Central memory CD4-positive, alpha-beta T cell (primary cell): ENCODE measurements around the gene HEXB.

Experiments used
- DNase-seq: peaks from one replicate; pipeline ENCODE4 v3.0.0; 2022
- total RNA-seq, 3 experiments: gene quantifications; one replicate each; lab custom pipeline; 2026; lab: John Stamatoyannopoulos, UW

The HEXB gene
- 31.6 to 61.4 (median 43.1) reads per million in 3 experiments for total RNA-seq

DNA sequence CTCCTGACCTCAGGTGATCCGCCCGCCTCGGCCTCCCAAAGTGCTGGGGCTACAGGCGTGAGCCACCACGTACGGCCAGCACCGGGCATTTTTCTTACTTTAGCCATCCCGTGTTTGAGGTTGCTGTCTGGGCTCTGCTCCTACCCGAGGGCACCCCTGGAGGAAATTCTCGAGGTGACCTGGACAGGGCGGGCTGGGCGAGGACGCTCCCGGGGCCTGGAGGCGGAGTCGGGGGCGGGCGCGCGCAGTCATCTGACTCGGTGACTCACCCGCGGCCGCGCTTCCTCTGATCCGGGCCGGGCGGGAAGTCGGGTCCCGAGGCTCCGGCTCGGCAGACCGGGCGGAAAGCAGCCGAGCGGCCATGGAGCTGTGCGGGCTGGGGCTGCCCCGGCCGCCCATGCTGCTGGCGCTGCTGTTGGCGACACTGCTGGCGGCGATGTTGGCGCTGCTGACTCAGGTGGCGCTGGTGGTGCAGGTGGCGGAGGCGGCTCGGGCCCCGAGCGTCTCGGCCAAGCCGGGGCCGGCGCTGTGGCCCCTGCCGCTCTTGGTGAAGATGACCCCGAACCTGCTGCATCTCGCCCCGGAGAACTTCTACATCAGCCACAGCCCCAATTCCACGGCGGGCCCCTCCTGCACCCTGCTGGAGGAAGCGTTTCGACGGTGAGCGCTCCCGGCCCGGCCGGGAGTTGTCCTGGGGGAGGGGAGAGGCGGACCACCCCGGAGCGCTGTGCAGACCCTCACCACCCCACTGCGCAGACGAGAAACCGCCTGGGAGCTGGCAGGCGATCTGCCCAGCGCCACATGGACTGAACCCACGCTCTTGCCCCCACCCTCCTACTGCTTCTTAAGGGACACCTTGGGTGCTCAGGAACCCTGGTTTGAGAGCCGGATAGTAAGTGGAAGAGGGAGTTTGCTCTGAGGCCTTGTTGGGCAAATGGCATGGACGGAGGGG is at the start of gene HEXB:
TSS of gene HEXB (plus strand) at position 334 of the 952 bp plus-strand sequence. CDS start at position 362, 28 bp downstream.
- DNase-seq: peak; percentile 75

DNA sequence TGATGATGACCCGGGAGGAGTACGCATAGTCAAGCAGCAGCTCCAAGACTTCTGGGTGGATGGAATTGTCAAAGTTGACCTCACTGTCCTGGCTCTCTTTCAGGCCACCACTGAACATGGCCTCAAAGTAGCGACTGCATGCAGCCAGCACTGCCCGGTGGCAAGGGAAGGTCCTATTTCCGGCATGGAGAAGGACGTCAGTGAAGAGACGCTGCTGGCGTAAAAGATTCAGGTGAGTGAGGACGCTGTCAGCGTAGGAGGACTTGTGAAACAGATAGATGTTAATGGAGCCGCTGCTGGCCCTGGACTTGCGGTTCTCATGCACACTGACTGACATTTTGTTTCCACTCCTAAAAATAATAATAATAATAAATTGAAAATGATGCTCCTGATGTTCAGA is 48.9 kb upstream of the HEXB start:
- DNase-seq: no peak

DNA sequence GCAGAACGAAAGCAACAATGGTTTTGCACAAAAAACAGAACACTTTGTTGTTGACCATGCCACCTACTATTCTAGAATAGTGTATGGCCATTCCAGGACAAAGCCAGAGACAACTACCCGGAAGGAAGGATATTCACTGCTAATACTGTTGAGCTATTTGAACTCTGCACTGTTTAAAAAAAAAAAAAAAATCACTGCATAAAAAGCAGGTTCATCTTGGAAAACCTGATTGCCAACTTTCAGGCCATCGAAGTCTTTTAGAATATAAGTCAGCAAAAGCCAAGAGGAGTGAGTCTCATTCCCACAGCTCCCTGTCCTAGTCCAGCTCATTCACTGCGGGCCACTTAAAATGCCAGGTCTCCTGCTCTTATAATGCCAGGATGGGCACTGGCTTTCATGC is 48.5 kb upstream of the HEXB start:
- DNase-seq: no peak

DNA sequence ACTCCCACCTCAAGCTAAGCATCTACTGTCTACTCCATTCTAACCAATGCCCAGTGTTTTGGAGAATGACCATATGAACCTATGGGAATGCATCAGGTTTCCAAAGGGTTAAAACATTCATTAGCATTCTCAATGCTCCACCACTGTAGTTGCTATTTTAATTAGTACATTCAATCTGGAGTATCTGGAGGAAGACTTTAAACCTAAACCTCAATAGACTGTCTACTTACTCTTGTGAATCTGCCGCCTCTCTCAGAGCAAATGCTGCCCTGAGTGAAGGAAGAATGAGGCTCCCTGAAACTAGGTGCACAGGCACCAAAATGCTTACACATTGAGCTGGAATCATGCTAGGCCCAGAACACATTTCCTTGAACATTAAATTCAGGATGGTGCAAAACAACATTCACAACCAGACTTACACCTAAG is 46.5 kb upstream of the HEXB start:
- DNase-seq: no peak

DNA sequence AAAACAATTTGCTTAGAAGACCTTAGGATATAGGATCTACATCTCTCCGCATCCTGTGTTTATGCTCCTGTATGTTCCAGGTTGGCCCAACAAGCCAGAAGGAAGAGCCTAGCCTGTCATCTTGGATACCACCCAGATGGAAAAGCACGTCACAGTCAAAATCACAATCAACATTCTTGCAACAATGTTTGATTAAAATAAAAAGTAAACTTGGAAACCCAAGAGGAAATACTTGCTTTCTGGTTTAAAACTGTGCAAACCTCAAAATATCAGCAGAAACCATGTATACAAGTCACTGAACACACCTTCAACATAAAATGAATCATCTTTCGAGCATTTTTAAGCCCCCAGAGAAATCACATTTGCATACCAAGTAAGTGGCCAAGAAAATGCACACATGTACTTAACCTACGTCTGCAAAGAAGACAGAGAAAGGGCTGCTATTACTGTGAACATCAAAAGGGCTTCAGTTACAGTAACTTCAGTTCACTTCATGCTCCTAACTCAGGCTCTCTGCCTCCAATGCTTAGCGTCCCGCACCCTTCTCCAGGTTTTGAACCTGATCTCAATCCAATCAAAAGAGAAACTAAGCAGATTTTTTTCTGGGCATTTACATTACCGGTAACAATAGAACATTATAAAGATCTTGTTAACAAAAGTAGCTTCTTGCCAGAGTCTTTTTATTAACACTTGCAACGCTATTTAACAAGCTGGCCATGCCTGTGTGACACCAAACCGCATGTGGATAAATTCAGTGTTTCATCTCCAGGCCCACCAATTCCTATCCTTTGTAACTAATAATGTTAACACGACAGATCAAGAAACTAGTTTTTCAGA is 45.8 kb upstream of the HEXB start:
- no peak for DNase-seq

DNA sequence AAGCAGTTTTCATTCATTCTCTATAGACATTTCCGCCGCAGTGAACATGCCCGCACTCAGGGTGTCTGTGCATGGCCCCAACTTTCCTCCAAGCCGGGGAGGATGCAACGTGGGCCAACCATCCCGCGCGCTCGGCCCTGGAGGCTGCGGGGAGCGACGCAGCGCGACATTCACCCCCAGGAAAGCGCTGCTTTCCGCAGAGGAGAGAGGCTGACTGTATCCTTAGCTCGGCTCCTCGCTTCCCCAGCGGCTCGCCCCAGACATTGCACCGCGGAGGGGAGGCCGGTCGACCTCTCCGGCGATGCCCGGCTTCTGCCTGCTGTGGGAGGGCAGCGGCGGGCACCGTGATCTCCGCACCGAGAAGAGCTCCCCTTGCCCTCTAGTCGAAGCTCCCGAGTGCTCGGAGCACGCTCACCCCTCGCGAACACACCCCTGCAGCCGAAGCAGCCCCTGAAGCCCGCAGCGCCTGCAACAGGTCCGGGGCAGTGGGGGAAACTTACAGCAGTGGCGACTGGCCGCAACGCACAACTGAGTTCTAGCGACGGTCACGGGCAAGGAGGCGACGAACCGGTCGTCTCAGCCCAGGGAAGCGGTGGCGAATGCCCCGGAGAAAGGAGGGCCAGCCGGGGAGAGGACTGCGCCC is 45.1 kb upstream of the HEXB start:
- DNase-seq: peak; percentile 12

DNA sequence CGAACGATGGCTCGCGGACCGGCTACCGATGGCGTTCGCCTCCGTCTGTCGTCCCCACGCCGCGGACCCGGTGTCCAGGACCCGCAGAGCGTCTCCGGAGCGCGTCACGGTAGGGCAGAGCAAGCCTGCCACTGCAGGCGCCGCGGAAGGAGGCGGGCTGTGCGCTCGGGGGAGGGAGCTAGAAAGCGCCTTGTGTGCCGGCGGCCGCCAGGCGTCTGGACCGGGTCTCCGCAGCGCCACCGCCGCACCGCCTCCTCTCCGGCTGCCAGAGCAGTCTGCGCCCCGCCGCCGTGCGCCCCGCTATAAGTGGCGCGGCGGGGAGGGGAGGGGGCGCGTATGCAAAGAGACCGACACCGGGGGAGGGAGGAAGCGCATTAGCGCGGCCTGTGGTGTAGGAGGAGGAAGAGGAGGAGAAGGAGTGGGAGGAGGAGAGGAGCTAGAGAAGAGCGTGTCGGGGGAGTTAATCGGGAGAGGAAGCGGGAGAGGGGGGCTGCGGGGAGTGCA is 44.5 kb upstream of the HEXB start, which contains the start of gene ENC1:
TSS of gene ENC1 (minus strand) at position 279 of the 504 bp plus-strand sequence. CDS start 4,243 bp downstream, outside the sequence.
- peak; percentile 64 for DNase-seq

DNA sequence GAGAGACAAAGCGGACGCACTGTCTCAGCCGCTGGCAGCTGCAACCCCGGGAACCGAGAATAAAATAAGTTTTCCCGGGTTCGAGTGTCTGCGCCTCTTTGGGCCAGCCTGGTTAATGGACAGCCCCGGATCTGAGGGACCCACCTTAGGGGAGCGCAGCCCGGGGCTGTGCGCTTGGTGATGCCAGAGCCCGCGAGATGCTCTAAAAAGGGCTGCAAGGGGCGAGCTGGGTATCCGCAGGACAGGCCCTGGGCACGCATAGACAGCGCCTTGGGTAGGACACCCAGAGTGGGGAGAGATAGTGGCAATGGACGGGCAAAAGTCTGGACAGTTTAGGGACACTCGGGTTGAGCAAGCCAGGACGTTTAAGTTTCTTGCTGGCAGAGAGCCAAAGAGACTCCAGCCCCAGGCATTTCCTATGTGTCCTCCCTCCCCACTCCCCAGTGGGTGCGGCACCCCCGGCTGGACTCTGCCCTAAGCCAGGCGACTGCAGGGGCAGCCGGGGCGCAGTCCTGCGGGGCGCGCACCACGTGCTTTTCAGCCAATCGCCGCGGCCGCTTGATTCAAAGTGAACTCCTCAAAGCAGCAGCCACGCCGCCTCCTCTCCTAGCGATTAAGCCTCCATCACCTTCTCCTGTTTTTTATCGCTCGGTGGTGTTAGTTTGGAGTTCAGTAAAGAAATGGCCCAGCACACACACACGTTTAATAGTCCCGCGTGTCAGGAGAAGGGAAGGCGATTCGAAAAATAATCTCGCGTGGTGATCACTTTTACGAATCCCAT is 43.9 kb upstream of the HEXB start:
- no peak for DNase-seq

DNA sequence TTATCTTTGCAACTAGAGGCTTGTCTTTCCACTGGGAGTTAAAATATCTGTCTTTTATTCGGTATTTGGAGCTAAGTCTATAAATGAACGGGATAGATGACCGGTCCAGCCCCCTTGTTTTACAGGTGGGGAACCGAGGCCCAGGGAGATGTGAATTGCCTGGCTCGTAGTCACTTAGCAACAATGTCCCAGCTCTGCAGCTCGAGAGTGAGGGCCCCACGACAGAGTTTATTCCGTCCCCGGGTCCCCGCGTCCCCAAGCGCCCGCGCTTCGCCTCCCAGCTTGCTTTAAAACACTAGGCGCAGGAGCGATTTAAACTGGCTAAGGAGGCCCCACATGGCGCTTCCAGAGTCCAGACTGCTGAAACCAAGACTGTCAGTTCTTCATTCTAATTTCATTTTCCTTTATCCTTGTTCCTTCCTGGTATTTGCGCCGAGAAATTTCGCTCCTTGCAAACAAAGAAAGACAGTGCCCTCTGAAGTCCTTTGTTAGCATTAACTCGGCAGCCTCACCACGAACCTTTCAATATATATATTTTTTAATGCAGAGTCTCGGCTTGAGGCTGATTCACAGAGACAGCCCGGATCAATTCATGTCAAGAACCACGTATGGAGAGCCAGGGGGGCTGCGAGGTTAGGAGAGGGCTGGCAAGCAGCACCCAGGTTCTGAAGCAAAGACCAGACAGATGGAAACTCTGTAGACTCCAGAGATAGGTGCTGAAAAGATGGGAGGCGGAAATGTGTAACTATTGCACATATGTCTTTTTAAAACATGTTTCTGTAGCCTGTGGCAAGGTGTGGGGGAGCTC is 43.1 kb upstream of the HEXB start:
- no peak for DNase-seq

DNA sequence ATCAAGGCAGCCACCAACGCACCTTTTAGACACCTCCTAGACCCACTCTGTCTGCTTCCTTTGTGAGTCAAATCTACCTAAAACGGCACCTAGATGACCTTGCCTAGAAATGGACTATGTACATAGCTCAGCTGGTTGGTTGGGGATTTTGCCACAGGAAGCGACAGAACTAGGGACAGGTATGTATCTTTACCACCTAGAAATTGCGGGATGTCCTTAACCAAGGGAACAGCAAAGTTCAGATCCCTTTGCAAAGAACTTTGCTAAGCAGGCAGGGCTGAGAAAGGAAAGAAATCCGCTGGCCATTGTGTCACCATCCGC is 42.5 kb upstream of the HEXB start:
- DNase-seq: no peak

DNA sequence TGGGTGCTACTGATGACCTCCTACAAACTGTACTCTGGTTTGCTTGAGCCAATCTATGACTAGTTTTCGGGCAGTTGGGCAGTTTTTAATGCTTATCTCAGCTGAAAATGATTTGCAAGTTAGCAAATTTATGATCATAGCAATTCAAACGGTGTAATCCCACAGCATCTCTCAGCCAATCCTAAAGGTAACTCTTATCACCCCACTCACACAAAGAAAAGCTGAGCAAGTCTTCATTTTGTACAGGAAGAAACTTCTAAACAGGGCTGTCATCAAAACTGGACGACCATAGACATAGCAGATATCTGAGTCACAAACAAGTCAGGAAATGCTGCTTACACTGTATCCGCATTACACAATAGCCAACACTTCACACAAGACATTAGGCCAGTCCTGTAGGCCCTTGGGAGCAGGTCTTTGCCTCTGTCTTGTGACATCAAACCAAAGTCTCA is 41.9 kb upstream of the HEXB start:
- no peak for DNase-seq

DNA sequence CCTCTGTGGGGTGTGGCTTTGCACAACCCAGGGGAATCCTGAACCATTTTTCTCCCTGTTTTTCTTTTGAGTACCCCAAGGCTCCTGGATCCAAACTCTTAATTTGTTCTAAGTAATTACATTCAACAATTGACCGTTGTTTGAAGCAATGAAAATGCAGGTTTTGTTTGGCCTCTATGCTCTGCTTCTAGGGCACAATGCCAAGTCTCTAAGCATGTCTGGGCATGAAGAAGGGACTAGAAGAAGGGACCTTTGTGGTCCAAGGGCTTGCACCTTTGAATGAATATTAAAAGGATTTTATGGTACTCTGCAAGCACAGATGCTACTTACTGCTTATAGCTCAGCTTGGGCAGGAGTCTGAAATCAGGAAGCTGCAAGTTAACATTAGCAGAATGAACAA is 37.9 kb upstream of the HEXB start:
- no peak for DNase-seq

DNA sequence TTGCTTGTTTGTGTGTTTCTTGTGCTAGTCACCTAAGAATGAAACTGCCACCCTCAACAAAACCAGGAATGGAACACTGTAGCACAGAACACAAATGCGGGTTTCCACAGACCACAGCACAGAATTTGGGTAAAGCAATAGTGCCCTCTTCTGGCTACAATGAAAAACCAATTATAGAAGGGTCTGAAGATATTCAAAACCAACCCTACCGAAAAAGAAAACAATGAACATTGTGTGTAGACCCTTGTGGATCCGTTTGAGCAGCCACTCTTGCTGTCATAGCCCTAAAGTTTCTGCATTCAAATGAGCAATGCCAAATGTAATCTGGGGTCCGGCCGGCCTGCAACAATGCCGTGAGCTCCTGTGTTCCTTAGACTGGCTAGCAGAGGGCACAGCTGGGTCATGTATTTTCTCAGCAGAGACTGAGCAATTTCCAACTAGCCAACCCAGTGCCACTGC is 36.2 kb upstream of the HEXB start:
- DNase-seq: peak; percentile 53

DNA sequence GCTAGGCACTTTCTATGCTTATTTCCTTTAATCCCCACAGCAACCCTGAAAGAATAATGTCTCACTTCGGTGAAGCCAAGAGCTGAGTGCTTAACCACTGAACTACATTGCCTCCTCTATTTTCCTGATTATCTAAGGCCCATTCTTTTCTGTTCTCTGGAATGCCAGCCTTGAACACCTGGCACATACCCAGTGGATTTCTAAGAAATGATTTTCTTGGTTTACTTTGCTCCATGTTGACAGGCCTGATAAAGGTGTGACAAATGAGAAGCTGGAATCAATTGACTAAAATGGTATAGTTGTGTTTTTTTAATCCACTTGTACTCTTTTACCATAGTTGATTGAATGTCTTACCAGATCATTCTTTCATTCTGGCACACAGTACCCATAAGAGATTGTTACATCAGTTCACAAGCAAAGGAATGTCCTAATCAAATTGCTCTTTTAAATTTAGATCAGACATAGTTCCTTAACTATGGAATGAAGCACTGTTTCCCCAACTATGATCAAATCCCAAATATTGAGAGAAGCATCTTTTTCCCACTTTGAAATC is 35.5 kb upstream of the HEXB start:
- DNase-seq: no peak

DNA sequence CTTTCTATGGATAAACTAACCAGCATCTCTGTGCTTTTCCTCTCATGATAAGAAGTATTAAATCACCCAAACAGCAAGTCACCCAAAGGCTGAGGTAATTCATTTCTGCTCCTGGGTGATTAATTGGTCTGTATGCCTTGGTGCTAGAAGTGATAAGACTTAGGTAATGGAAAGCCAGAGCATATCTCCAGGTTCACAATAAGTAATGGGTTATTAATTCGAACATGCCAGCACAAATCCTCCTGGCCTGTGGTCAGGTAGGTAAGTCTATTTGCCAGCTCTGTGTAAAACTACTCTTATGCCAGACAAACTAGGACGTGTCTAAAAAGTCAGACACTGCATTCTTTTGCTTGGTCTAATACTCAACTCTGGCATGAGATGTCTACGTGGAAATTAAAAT is 33.3 kb upstream of the HEXB start:
- DNase-seq: no peak

DNA sequence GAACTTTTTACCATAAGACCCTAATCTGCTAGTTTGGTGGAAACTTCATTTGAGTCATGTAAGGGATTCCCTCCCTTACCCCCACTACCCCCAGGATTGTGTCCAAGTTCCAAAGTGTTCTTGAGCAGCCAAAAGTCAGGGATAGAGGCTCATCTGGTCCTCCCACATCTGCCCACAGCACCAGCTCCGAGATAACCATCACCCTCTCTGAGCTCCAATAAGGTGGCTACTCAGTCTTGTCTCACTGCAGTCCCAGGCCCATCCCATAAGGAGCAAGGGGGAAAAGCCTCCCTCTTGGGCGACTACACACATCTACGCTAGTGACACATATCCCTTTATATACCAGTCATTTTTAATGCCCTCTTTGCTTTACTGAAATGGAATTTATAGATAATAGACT is 32.5 kb upstream of the HEXB start:
- DNase-seq: no peak

DNA sequence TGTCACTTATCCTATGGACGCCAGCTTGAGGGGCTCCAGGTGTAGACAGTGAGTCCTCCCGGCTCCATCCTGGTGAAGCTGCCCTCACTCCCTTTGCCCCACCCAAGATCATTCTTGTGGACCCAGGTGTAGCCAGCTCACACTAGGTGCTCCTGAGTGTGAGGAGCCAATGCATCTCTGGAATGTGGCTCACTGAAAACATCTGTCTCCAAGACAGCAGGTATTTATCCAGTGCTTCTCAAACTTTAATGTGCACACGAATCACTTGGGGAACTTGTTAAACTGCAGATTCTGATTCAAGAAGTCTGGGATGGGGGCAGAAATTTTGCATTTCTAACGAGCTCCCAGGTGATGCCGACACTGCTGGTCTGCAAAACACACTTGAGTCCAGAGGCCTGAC is 31.0 kb upstream of the HEXB start:
- DNase-seq: no peak

DNA sequence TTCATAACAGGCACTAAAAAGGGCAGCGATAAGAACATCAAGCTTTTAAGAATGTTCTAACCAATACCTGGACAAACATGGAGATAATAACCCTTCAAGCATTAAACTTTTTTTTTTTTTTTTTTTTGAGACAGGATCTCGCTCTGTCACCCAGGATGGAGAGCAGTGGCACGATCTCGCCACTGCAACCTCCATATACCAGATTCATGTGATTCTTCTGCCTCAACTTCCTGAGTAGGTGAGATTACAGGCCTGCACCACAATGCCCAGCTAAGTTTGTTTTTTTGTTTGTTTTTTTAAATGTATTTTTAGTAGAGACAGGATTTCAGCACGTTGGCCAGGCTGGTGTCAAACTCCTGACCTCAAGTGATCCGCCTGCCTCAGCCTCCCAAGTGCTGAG is 29.8 kb upstream of the HEXB start:
- DNase-seq: no peak

DNA sequence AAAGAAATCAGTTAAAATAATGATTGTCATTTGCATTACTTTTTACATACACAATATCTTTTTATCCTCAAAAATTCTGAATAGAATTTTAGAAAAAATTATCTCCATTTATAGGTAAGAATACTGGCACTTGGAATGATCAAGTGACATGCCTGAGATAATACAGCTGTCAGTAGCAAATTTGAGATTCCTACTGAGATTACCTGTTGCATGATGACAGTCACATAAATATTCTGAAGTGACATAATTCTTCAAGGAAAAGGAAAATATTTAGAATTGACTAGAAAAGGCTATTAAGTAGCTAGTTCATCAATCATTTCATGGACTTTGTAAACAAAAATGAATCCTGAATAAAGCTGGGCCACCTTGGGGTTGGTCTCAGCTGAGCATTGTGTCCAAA is 29.3 kb upstream of the HEXB start:
- DNase-seq: no peak

DNA sequence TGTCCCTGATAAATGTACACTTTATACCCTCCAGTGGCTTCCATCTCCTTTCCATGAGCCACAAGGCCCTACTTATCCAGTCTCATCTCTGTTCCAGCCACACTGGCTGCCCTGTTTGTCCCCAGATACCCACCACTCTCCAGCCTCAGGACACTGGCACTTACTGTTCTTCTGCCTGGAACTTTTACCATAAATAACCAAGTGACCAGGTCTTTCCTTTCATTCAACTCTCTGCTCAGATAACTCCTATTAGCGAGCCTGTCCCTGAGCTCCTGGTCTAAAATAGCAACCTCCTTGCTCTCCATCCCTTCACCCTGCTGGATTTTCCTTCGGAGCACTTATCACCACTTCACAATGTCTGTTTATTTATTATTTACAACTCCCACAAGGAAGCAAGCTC is 27.9 kb upstream of the HEXB start:
- no peak for DNase-seq

DNA sequence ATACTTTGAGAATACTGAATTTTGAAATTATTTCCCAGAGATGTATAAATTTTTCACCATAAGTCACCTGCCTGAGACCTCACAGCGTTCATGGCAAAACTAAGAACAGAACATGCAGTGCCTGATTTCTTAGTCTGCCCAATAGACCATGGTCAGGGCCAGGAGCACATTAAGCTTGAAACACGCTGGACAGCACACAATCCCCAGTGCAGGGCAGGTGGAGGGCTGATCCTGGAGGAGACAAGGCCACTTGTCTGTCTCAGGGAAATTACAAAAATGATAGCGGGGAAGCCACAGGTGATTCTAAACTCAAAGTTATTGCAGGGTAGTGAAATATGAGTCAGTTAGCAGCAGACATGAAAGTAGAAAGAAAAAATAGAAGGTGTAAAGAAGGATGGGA is 25.9 kb upstream of the HEXB start:
- no peak for DNase-seq
